ENCODE data around the gene FOXD1.

DNA sequence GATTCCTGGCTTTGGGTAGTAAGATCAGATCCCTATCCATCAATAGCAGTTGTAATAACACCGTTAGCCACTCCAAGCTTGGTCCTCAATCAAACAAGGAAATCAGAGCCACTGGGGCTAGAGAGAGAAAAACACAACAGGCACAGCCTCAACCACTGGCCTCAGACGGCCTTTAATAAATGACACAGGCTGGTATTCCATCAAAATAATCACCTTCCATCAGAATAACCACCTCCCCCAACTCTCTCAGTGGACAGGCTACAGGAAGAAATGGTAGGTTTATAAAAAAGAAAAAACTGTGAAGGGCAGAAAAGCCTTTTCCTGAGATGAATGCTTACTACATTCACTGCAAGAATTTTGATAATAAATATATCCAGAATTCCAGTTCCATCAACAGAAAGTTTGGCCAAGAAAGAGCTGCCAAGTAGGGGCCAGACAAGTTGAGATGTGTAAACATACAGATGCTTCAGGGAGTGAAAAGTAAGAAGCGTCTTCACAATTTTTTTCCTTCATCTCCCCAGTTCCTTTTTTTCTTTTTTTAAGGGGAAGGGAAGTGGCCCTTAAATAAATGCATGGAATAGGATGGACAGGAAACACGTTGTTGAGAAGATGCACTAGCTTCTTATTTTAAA lies 5.5 kb downstream of the FOXD1 start:
- TF ChIP-seq CTBP1 (IDR thresholded peaks at IDR 0.05; ENCODE audit: borderline replicate concordance): no peak
- no peak for TF ChIP-seq NFRKB (IDR thresholded peaks at IDR 0.05)

Data from HEK293T (cell line).